Heart left ventricle (tissue), 13 donors: ENCODE results near the gene MYO10.

Source experiments
- CTCF ChIP-seq, 12 donors: fragments of 200-600 bp; sonication (generic) in 4 of 12; IDR thresholded peaks; one replicate each; pipeline versions ENCODE4 v1.5.0 to v1.8.0; 2018 to 2022; ENCODE audit warnings: antibody characterized with exemption in 12 of 12, mild to moderate bottlenecking in 5 of 12
- POLR2A ChIP-seq, 2 donors: fragments of 450-650 bp; IDR thresholded peaks; one replicate each; pipeline ENCODE4 v1.6.1; 2017; ENCODE audit warnings: antibody characterized with exemption in 2 of 2, mild to moderate bottlenecking in 2 of 2, moderate library complexity in 2 of 2
- donor health status: ischemic (EF 13 %, LVEDD 7.1; RV severe dilation, severe dysfunction).
- donor health status: DM: no; HTN: yes; CAD: no.
- donor health status: DM: no; HTN: no; CAD: no.
- donor health status: ischemic (EF 25% LVEDD 6.9; RV normal size, moderate dysfunction).
- donor health status: ischemic (EF 25% LVEDD 5.7; RV mildly dilated, moderate dysfunction).
- donor health status: ischemic (EF 35%, LVEDD 5.7; RV mildly dilated, moderate dysfunction).
- donor health status: nonischemic (EF 11% LVEDD 7.7; RV severe dilation, severe dysfunction).
- donor health status: DM: yes; HTN: yes; CAD: no.
- donor health status: PGD.
- donor health status: ischemic (EF 29% LVEDD 5.4; RV normal size, mild dysfunction).
- donor health status: nonischemic (EF 23%, LVEDD 6.1; RV moderate dilation, normal function).

- TF ChIP-seq POLR2A (IDR thresholded peaks at IDR 0.05), result peak in 1 of 2 donors; percentile 56
- TF ChIP-seq CTCF (IDR thresholded peaks at IDR 0.05), result no peak
Observed at GRCh38 chr5:16936150-16936988, at the start of gene MYO10.
